NT2/D1 (cell line): Measurements from ENCODE around the gene PSMF1.

ENCODE experiments used
- YY1 ChIP-seq: IDR thresholded peaks from 2 replicates; pipeline ENCODE4 v1.6.1; 2011; ENCODE audit not compliant: insufficient read length, insufficient read depth
- ZNF274 ChIP-seq: IDR thresholded peaks from 2 replicates; pipeline ENCODE4 v1.6.1; 2011; ENCODE audit warnings: mild to moderate bottlenecking, low read depth, low read length

DNA sequence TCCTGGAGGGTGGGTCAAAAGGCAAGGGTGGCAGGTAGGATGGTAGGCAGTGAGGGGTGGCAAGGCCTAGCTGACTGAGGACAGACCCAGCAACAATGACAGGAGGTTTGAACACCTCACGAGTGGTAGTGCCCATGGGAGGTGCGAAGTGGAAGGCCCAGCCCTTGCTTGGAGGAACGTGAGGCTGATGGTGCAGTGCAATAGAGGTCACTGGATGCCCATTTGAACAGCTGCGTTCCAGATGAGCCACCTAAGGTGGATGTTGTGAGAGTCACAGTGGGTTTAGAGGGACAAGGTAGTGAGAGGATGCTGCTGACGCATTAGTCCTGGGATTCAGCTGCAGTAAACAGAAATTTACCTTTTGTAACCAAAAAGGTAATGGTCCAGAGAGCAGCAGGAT lies 50.8 kb downstream of the PSMF1 start:
- TF ChIP-seq ZNF274 (no peak), YY1 (no peak)
